SU-DHL-6 (cell line): ENCODE measurements around the gene TSC22D4.

Experiments used
- H2AFZ ChIP-seq: fragments of 200-600 bp; sonication (generic); 2 replicates; pipeline ENCODE4 v1.6.1; 2014; ENCODE audit warnings: low read depth, mild to moderate bottlenecking, moderate library complexity, mixed read lengths, antibody characterized with exemption, low read length; ENCODE audit not compliant: severe bottlenecking
- H3F3A ChIP-seq: fragments of 200-600 bp; shearing (Covaris generic); 2 replicates; pipeline ENCODE4 v1.6.0; 2016; ENCODE audit warnings: antibody characterized with exemption, mild to moderate bottlenecking; ENCODE audit not compliant: insufficient read depth
- H3K27ac ChIP-seq: fragments of 200-600 bp; sonication (generic); 2 replicates; pipeline ENCODE4 v1.5.1; 2016; ENCODE audit warnings: low read depth, mild to moderate bottlenecking, low read length, moderate library complexity, mixed read lengths
- H3K27me3 ChIP-seq: fragments of 200-600 bp; sonication (generic), shearing (Covaris generic); 2 replicates; pipeline ENCODE4 v1.6.0; 2014; ENCODE audit warnings: mild to moderate bottlenecking, low read length
- H3K36me3 ChIP-seq: fragments of 200-600 bp; sonication (generic); 2 replicates; pipeline ENCODE4 v1.6.1; 2014; ENCODE audit warnings: mild to moderate bottlenecking, low read length, mixed read lengths
- H3K4me2 ChIP-seq: fragments of 300-600, 200-600 bp; shearing (Covaris generic), sonication (generic); 2 replicates; pipeline ENCODE4 v1.6.0; 2014; ENCODE audit warnings: low read length, low read depth, mild to moderate bottlenecking; ENCODE audit not compliant: poor library complexity, severe bottlenecking
- H3K4me3 ChIP-seq: fragments of 200-600 bp; sonication (generic); 2 replicates; pipeline ENCODE4 v1.5.1; 2014; ENCODE audit warnings: antibody characterized with exemption, low read length, mild to moderate bottlenecking, mixed read lengths; ENCODE audit not compliant: insufficient read depth, poor library complexity, severe bottlenecking
- H3K79me2 ChIP-seq: fragments of 200-600 bp; sonication (generic); 2 replicates; pipeline ENCODE4 v1.6.1; 2014; ENCODE audit warnings: mild to moderate bottlenecking, low read length, moderate library complexity; ENCODE audit not compliant: insufficient read depth
- H3K9ac ChIP-seq: fragments of 200-600 bp; sonication (generic); 2 replicates; pipeline ENCODE4 v1.7.0; 2014; ENCODE audit warnings: mild to moderate bottlenecking, low read length
- H3K9me2 ChIP-seq: fragments of 200-600 bp; sonication (generic); replicated peaks from 2 replicates; pipeline ENCODE4 v1.6.1; 2014; ENCODE audit warnings: low read length; ENCODE audit not compliant: insufficient read depth
- H3K9me3 ChIP-seq: fragments of 200-600 bp; sonication (generic); 2 replicates; pipeline ENCODE4 v1.6.1; 2014; ENCODE audit warnings: low read length, mixed read lengths; ENCODE audit not compliant: insufficient read depth
- H4K20me1 ChIP-seq: fragments of 200-600 bp; sonication (generic); 2 replicates; pipeline ENCODE4 v1.6.1; 2014; ENCODE audit warnings: low read depth, mild to moderate bottlenecking, antibody characterized with exemption, low read length, moderate library complexity, mixed read lengths
- EZH2phosphoT487 ChIP-seq: fragments of 200-600 bp; sonication (generic), shearing (Covaris generic); conservative IDR thresholded peaks from 2 replicates; pipeline ENCODE4 v1.6.1; 2018; ENCODE audit warnings: mild to moderate bottlenecking, antibody characterized with exemption, low read length, moderate library complexity, mixed read lengths
- TF ChIP-seq, protein P1 (sequence below): fragments of 200-600 bp; sonication (generic); IDR thresholded peaks from one replicate; pipeline ENCODE4 v1.5.1; 2017; ENCODE audit warnings: antibody characterized with exemption, mild to moderate bottlenecking, low read length, moderate library complexity; ENCODE audit not compliant: insufficient read depth, poor library complexity, severe bottlenecking

TSC22D4 gene

DNA sequence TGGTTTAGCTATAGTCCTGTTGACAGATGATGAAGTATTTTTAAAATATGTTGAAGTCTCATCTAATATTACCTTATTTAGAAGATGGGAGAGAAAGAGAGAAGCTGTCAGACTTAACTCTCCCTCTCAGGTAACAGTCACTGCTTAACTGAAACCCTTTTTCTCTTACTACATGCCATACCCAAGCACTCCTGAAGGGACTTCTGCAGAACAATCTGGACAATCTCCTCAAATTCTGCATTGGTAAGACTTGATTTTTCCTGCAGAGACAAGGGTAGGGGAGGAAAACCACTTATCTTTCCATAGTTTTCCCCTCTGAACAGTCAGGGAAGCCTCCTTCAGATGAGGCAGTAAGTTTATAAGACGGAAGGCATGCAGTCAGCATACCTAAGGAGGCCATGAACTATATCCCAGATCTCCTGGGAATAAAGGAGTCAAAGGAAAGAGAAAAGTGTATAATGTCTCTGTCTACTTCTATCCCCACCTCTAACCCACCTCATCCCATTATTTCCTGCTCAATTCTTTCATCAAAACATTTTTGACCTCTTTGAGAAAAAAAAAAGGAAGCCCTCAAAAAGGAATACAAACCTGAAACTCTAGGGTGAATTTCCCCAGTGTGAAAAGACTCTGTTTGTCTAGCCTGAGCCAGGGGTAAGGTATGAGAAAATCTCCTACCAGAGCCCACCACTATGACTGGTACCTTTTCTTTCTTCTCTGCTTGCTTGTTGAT lies 59.9 kb downstream of the TSC22D4 start:
- no peak overlapping the region for H3K4me2 ChIP-seq
- H2AFZ ChIP-seq, result no peak overlapping the region
- no peak overlapping the region for H3K27ac ChIP-seq
- no peaks in the 10 kb centered on the region for H3K79me2 ChIP-seq
- H4K20me1 ChIP-seq, result no peaks in the 10 kb centered on the region
- no peaks in the 10 kb centered on the region for H3K27me3 ChIP-seq
- no peaks in the 10 kb centered on the region; the same call in 1 of the 2 replicates for H3F3A ChIP-seq
- H3K4me3 ChIP-seq, result no peak overlapping the region
- H3K36me3 ChIP-seq, result no peaks in the 10 kb centered on the region
- TF ChIP-seq, protein P1, sequence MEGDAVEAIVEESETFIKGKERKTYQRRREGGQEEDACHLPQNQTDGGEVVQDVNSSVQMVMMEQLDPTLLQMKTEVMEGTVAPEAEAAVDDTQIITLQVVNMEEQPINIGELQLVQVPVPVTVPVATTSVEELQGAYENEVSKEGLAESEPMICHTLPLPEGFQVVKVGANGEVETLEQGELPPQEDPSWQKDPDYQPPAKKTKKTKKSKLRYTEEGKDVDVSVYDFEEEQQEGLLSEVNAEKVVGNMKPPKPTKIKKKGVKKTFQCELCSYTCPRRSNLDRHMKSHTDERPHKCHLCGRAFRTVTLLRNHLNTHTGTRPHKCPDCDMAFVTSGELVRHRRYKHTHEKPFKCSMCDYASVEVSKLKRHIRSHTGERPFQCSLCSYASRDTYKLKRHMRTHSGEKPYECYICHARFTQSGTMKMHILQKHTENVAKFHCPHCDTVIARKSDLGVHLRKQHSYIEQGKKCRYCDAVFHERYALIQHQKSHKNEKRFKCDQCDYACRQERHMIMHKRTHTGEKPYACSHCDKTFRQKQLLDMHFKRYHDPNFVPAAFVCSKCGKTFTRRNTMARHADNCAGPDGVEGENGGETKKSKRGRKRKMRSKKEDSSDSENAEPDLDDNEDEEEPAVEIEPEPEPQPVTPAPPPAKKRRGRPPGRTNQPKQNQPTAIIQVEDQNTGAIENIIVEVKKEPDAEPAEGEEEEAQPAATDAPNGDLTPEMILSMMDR, result no peak
- TF ChIP-seq EZH2phosphoT487, result no peak
- H3K9ac ChIP-seq, result no peak overlapping the region
- no peaks in the 10 kb centered on the region for H3K9me3 ChIP-seq
- no peaks in the 10 kb centered on the region for H3K9me2 ChIP-seq
